ENCODE data around the gene SLC22A14. TPM values are rescaled to one million over a fixed set of nuclear protein-coding genes. Genes with fewer than 3 reads are reported as not detected.

SLC22A14 gene
- total and polyA plus RNA-seq, 12 donors = 0.06 to 0.37 (median 0.23) TPM; not detected in 8

GRCh38 chr3:38314112-38314763 lies 32.1 kb downstream of the SLC22A14 start:
- WGBS, 2 donors = 37 to 53% methylated on average over 4 of the region's 4 CpGs

GRCh38 chr3:38314764-38315487 lies 32.8 kb downstream of the SLC22A14 start:
- H3K4me1 ChIP-seq = peaks cover 0 to 10% (median 0%) of the 10 kb centered on the region in 9 donors

More at GRCh38 chr3:38314112-38314763, 32.1 kb downstream of the SLC22A14 start:
- Histone ChIP-seq H3K27me3 (no peaks in the 10 kb centered on the region), H3K4me3 (no peak overlapping the region), H3K4me1 (peaks cover 0 to 10% (median 0%) of the 10 kb centered on the region in 9 donors), H3K27ac (no peak overlapping the region), H3K36me3 (no peaks in the 10 kb centered on the region), H3K9me3 (no peaks in the 10 kb centered on the region)
- ATAC-seq (no peak), DNase-seq (no peak)
- TF ChIP-seq CTCF (IDR thresholded peaks at IDR 0.05) = no peak
- intact Hi-C loops (cut with DNase I) = no loop called here

GRCh38 chr3:38315488-38316230 lies 33.6 kb downstream of the SLC22A14 start:
- no peaks in the 10 kb centered on the region for H3K27me3 ChIP-seq
- 85 to 87% methylated on average over 10 of the region's 10 CpGs for WGBS, 2 donors
- no peaks in the 10 kb centered on the region for H3K36me3 ChIP-seq
- no peak for ATAC-seq
- intact Hi-C loops (cut with DNase I) = no loop called here
- peaks cover 0 to 9% (median 0%) of the 10 kb centered on the region in 9 donors for H3K4me1 ChIP-seq
- no peak overlapping the region for H3K27ac ChIP-seq
- DNase-seq = no peak
- TF ChIP-seq CTCF (IDR thresholded peaks at IDR 0.05) = no peak
- H3K4me3 ChIP-seq = no peak overlapping the region
- H3K9me3 ChIP-seq = peaks cover 0 to 2% (median 0%) of the 10 kb centered on the region in 11 donors

More at GRCh38 chr3:38314764-38315487, 32.8 kb downstream of the SLC22A14 start:
- intact Hi-C loops (cut with DNase I) = no loop called here
- H3K27ac ChIP-seq = no peak overlapping the region
- no peak for TF ChIP-seq CTCF (IDR thresholded peaks at IDR 0.05)
- 70 to 76% methylated on average over 5 of the region's 5 CpGs for WGBS, 2 donors
- no peaks in the 10 kb centered on the region for H3K27me3 ChIP-seq
- H3K36me3 ChIP-seq = no peaks in the 10 kb centered on the region
- ATAC-seq (no peak), DNase-seq (no peak)
- H3K9me3 ChIP-seq = no peaks in the 10 kb centered on the region
- no peak overlapping the region for H3K4me3 ChIP-seq

Measured in heart right ventricle (tissue), 16 donors.